DMS 273 treated with DMSO at 0.1 percent for 48 hours (cell line): ENCODE measurements around the gene HOXA6.

Source experiments
- DNase-seq: peaks from one replicate; lab custom pipeline; 2025; lab: John Stamatoyannopoulos, UW

Gene HOXA6

DNA sequence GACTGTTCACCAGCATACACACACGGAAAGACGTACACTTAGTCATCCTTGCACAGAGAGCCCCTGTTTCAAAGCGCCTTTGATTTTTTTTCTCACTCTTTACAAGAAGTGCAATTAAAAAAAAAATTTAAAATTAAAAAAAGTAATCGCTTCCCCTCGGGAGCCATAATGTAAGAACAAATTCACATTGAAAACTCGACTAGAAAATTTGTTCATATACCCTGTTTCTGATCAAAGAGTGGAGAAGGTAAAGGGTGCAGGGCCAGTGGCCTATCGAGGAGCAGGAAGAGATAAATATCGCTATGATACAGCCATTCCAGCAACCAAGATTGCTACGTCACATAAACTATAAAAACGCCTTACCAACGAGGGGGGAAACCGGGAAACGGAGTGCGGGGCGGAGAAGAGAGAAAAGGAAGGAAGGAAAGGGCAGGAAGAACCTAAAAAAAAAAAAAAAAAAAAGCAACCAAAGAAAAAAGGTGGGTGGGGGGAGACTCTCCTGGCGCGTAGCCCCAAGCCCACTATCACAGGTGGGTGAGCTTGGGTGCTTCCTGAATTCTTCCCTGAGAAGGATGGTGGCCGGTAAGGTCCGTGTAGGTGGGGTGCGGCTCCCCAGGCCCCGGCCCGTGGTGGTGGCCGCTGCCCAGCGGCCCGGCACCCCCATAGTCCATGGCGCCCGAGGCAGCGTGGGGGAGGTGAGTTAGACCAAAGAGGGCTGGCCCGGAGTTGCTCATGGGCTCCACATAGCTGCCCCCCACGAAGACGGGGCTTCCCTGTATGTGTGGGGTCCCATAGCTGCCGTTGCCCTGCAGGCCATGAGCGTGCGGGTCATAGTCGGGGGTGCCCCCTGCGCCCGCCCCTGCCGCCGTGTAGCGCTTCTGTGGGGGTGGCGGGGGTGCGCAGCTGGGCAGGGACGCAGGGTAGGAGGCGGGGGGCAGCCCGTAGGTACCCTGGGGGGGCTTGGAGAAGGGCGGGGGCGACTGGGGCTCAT lies 39.9 kb downstream of the HOXA6 start:
- no peak for DNase-seq

DNA sequence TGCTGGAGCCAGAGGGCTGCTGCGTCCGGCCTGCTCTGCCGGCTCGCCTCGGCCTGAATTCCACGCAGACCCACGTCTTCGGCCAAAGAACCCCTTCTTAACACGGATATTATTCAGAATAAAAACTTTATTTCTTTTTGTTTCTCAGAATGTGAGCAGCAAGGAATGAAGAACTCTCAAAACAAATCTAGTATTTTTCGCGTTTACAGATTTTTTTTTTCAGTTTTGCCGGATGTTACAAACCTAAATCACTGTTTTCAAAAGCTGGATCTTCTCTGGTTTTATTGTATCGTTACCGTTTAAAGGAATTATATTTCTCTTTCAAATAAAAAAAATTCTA lies 40.7 kb downstream of the HOXA6 start:
- no peak for DNase-seq

DNA sequence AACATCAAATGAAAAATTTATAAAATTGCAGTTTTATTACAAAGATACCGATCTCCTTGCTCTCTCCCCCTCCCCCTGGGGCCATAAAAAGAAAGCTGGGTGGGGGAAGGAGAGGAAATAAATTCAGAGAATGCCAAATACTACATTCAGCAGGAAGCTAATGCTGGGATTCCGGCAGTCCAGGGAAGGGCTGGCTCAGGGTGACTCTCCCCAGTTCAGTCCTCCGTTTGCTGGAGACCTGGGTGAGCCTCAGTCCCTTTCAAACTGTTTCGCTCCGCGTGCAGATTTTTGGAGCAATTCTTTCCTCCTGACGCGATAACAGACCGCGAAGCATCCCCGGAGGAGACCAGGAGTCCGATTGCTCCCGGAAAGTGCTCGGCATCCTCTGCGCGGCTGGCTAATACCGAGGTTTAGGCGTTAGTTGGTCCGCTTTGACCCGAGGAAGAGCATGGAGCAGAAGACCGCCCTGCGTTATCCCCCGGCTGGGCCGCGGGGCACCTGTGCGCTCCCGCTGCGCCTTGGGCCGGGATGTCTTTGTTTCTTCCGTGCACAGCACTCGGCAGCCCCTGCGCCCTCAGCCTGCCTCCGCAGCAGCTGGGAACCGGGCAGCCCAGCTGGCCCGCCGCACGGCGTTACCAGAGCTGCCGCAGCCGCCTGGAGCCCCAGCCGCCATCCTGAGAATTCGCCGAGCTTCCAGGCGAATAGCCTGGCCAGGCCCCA lies 41.2 kb downstream of the HOXA6 start:
- DNase-seq = no peak

DNA sequence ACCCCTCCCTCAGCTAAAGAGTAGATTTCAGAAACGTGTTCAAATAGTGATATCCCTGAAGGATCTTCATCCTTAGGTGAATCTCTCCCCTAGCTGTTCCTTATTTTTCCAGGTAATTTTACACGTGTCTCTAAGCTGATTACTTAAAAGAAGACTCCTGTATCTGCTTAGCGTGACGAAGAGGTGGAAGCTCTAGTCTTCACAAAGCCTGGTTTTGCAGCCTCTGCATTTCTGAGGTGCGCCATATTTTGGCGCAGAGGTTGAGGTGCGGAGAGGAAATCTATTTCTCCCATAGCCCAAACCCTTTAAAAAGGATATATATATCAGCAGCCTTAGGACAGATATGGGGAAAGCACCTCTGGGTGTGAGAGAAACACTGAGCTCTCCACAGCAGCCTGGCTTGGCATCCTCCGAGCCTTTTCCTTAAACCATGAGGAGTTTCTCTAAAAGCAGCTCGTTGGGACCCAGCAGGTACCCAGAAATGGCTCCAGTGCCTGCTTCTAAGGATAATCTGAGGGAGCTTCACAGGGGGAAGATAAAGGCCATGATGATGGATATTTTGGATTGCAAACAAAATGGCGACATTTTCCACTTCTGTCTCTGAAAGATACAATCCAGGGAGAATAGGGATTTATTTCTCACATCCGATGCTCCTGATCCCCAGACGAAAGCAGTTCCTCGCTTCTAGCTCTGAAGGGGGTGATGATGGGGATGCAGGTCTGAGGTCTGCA lies 42.1 kb downstream of the HOXA6 start:
- DNase-seq = no peak

DNA sequence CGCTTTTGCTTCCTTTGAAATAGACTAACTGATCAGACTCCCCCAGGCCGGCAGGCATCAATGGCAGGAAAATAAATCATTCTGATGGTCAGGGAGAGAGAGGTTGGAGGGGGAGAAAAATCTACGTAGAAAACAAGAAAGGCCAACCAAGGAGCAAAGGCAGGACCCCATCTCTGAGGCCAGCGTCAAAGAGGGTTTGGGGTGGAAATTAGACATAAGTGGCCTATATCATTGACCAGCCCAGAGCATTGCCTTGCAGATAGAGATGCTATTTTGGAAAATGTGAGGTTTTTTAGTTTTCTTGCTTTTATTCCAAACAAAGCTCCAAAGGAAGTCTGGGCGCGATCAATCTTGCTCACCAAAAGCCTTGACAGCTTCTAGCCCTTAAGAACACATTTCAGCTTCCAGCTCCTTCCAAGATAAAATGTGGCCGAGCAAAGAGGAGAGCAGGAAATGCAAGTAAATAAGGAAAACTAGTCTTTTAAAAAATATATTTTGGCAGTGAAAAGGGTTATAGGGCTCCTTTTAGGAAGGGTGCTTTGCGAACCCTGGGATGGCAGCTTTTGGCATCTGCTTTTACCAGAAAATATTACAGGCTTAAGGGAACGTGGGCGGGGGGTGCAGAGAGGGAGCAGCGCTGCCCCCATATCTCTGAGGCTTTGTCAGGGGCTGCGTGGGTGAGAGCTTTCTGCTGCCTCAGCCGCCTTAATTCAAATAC lies 43.1 kb downstream of the HOXA6 start:
- DNase-seq = no peak

DNA sequence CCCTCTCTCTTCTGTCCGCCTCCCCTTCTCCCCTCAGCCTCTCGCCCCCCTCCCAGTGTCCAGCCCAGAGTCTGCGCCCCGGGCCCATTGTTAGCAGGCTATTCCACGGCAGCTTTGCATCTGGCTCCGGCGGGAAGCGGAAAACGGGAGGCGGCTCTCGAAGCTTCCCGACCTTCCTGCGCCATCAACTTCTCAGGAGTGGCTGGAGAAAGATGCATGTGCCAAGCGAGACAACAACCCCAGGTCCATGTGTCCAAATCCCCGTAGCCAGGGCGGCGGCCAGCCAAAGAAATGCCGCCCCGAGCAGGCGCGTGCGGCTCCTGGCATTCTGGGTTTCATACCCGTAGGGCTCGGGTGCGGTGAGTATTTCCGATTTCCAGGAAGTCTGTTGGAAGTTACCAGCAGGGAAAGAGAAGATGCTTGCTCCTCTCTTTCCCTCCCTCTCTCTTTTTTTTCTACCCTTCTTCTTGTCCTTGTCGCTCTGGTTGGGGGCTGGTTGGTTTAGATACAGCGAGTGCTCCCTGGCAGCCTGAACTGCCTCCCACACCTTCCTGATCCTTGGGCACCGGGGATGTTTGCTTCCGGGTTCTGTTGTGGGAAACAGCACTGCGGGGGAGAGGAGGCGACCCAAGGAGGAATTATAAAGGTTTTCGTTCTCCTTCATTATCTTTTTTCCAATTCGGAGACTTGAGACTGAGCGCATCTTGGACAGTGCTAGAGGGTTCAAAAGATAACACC lies 43.9 kb downstream of the HOXA6 start:
- DNase-seq = no peak

DNA sequence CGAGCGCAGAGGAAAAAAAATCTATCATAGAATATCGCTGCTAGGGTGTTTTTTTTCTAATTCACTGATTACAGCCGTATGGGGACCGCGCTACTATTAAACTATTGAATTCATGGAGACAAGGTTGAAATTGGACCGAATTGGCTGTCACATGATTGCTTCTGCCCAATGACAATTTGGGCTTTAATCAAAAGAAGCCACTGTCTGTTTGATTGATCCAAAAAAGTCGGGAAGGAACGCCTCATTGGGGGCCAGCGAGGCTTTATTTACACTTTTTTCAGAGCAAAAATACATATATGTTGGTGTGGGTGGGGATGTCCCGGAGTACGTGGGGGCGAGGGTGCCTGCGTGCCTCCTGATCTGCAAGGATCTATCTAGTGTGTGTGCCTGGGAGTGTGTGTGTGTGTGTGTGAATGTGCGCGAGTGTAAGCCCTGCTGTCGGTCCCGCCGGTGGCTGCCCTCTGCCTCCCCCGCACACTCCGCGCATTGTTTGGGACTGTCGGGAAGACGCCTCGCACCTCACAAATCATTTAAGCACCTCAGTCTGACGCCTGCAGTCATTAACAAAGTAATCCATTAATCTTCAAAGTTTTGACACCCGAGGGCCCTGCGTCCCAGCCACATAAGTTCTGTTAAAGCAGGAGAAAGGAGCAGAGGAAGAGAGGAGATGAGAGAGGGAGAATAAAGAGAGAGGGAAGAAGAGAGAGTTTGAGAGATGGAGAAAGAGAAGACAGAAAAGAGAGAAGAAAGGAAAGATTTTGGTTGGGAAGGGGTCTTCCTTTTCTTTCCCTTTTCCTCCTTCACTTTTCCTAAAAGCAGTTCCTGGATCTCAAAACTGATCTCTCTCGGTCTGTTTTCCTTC lies 44.8 kb downstream of the HOXA6 start, which contains the start of gene HOXA2:
Gene HOXA2, minus strand, starts transcription at position 103 of the 862 bp plus-strand sequence. CDS start 183 bp downstream, outside the sequence.
- DNase-seq = no peak

DNA sequence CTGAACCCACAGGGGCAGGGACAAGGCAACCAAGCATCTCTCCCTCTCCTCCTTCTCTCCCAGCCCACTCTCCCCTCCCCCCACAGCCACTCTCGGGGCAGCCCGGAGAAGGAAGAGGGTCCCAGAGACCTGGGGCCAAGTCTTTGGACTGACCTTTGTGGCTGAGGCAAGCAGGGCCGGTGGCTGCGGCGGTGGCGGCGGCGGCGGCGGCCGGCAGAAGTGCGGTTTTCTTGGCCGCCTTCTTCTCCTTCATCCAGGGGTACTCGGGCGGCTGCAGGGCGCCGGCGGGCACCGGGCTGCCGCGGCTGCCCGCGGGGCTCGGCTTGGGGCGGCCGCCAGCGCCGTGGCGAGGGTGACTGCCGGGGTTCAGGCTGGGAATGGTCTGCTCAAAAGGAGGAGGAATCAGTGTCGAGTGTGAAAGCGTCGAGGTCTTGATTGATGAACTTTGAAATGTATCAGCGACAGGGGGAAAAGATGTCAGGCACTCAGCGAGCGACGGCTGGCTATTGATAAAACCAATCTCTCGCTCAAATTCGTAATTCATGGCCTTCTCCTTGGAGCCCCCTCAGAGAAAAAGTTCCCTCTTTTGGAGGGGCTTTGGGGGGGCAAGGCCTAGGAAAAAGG lies 45.5 kb downstream of the HOXA6 start:
- DNase-seq = no peak

DNA sequence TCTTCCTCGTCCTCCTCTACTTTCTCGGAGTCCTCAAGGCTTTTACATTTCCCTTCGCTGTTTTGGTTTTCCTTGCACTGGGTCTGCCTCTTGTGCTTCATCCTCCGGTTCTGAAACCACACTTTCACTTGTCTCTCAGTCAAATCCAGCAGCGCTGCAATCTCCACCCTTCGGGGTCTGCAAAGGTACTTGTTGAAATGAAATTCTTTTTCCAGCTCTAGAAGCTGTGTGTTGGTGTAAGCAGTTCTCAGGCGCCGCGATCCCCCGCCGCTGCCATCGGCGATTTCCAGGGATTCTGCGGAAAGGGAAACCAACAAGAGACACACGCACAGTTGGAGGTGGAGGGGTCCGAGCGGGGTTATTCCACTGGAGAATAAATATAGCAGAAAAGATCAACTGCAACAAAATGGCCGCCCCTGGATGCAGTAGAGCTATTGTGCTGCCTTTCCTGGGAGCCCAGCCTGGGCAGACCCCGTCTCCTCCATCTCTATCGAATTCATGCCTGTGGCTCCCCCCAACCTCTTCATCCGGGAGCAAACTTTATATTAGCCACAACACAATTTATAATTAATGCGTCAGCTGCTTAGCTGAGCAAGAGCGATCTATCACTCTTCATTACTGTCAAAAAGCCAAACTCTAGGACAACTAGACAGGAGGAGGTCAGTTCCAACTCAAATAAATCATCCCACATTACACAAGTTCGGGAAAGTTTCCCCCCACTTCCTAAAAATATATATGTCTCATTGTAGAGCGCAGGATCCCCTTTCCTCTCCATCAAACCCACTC lies 46.2 kb downstream of the HOXA6 start:
- DNase-seq = no peak

DNA sequence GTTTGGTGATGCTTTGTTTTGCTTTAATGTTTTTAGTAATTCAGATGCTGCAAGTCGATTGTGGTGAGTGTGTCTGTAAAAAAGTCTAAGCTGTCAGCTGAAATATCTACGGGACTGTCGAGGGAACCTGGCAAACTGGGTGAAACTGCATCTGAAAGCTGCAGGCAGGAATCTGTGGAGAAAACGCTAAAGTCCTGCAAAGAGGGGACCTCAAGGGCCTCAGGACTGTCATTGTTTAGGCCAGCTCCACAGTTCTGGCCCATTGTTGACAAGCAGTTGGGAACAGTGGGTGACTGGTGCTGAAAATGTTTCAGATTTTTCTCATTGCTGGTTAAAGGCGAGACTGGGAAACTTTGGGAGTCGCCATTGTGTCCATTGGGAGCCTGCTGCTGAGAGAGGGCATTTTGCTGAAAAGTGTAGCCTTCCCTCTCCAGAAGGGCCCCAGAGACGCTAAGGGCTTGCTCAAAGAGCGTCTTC lies 46.8 kb downstream of the HOXA6 start:
- no peak for DNase-seq

DNA sequence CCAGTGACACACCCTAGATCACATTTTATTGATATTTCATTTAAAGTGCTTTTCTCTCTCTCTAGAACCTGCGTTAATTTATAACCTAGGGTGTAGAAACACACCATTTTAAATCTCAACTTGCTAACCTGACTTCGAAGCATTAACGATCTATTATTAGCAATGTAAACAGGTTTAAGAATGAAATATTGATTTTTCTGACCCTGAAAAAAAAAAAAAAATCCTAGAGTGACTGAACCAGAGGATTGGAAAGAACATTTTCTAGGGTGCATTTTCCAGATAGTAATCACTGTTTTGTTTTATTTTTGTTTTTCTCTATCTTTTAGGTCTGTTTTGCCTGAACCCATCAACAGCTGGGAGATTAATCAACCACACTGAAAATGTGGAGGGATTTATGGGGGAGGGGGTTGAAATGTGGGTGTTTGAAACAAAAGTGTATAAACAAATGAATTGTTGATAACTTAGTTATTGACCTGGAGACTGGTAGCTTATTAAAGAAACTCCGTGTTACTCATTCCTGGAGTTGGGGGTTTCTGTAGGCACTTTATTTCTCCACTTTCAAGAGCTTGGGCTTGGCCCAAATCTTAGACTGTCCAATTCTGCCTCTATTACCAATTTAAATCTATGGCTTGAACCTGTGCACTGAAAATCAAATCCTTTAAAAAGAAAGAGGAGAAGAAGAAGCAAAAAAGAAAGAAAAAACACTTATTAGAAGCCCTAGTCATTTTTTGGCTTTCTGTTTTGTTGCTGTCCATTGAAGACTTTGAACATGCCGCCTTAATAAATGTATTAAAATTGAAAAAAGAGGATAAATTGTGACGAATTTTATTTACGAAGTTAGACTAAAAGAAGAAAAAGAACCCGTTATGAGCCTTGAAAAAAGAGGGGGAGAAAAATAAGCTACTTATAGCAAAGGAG lies 47.9 kb downstream of the HOXA6 start:
- no peak for DNase-seq

DNA sequence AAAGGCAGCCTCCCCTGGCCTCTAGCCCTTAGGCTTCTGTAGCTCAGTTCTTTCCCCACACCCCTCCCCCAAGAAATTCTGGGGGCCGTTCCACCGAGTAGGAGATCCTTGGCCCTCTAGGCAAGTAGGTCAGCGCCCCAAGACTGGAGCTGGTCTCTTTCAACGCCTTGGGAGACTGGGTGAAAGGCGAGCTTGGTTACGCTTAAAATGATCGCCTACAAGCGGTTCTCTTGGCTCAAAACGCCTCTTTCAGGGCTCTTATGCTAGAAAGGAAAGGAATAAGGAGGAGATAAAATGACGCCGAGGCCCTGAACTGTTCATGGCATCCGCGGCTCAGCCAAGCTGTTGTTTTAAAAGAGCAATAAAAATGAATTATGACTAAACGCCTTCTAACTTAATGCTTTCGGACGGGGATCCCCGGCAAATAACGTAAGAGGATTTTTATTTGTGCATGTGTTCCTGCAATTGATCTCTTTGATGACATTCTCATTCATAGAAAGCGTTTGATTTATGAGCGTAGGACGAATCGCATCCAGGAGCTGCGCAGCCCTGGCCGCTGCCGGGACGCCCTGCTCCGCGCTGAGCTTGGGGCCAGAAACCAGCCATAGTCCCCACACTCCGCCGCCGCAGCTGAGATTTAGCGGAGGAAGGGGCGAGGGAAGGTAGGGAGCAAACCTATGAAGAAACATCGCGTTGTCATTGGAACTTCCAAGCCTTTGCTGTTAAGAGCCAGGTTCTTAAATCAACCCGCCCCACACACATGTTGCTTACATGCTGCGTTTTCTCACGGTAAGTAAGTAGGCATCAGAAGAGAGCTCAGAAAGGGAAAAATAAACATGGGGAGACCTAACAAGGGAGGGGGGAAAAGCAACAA lies 48.8 kb downstream of the HOXA6 start:
- DNase-seq = no peak

DNA sequence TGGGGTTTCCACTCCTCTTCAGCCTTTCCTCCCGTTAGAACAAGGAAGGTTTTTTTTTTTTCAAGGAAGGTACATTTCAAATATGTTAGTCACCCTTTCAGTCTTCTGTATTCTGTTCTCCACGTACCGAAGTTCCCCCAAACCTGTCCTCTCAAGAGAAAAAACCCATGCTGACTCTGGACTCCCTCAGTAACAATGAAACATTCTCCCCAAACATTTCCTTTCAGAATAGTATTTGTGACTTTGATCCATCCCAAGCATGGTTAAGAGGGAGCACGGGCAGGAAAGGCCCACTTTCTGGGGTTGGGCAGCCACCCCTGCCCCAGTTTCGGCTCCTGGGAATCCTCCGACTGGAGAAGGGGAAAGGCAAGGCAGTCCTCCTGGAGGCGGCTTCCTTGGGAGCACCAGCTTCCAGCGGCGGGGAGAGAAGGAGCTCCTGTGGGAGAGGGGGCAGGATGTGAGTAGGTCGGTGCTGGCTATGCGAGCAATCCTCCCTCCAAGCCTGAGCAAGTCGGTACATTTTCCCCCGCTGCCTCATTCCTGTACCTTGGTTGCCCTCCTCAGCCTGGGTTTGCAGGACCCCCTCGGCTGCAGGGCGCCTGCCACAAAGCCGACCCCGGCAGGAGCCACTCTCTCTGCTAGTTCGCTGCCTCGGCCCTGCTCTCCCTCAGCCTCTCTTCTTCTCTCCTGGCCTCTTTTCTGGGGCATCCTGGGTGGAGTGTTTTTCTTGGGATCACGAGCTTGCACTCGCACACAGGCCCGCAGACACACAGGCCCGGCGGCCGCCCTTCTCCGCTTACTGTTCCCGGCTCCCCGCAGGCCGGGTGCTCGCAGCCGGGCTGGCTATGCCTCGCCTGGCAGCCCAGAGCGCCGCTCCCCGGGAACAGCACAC lies 49.6 kb downstream of the HOXA6 start:
- no peak for DNase-seq

DNA sequence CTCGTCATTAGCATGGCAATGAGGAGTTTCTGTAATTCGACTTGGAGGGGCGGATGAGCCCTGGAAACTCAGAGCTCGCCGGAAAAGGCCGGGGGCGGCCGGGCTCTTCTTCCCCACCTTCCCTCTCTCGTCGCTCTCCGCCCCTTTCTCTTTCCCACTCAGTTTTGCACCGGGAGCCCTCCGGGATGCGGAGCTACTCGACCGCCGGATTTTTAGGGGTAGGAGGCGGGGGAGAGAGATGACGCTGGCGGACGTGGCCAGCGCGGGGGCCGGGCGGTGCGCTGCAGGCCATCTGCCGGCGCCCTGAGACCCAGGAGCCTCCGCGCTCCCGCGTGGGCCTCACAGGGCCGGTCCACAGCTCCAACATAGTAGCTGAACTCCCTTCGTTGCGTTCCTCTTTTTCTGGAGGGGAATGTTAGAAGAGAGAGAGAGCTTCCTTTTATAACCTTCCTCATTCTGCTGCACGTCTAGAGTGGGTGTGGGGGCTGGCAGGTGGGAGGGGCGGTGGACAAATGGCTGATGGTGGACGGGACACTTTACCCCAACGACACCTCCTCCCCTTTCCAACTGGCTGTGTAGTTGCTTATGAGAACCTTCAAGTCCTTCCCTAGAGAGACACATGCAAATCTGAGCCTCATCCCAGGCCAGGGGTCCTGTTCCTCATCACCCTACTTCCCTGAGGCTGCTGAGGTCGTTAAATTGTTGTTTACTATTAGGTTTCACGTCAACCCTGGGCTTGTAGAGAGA lies 50.6 kb downstream of the HOXA6 start:
- no peak for DNase-seq
